Measurements from ENCODE around the gene ZBTB16. TPM values are rescaled to one million over a fixed set of nuclear protein-coding genes. Genes with fewer than 3 reads are reported as not detected.

The ZBTB16 gene
- polyA plus RNA-seq, 3 donors, result 4.1 to 12.3 (median 8.3) TPM

DNA sequence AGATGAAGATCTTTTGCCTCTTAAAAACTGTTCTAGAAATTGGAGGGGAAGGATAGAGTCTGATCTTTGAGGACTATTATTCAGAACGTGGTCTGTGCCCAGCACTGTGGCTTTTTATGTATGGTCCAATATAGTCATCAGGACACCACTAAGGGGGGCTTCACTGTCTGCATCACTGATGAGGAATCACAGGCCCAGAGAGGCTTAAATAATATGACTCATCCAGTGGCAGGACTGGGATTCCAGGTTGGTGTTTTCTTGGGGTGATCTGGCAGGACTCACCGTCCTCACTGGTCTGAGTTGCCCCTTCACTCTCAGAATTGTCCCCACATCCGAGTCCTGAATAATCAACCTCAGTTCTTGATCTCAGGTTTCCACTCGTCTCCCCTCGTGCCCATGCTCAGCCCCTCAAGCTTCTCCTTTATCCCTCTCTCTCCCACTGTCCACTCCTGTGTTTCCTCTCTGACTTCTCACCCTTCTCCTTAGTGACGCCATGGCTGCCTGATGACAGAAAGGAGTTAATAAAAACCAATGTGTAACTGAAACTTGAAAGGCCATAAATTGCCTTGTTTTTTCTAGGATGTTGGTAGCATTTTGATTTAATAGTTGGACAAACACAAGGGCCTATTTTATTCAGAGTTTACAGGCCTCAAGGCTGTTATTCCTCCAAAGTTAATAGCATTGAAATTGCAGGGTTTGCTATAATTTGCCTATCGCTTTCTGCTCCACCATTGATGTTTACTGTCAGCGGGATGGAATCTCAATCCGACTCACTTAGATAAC lies 141.0 kb downstream of the ZBTB16 start:
- Histone ChIP-seq H3K79me2 (ENCODE audit: insufficient read depth, low read length) (no peaks in the 10 kb centered on the region), H3K4me2 (replicated peaks; ENCODE audit: extremely low read depth, low read length, poor library complexity, severe bottlenecking) (no peak overlapping the region), H3K27me3 (ENCODE audit: control insufficient read depth in 2 of 2, insufficient read depth in 2 of 2, low read length in 2 of 2) (no peaks in the 10 kb centered on the region), H3K9ac (ENCODE audit: insufficient read depth, low read length, poor library complexity, severe bottlenecking) (no peak overlapping the region), H3K9me3 (replicated peaks in 1 of 2; ENCODE audit: control insufficient read depth in 1 of 2, insufficient read depth in 1 of 2, low read length in 2 of 2) (no peaks in the 10 kb centered on the region), H3K27ac (ENCODE audit: low read depth in 1 of 2, low read length in 2 of 2) (no peak overlapping the region), H3K4me3 (replicated peaks in 1 of 3; ENCODE audit: low read depth in 2 of 3, low read length in 3 of 3) (no peak overlapping the region), H3K4me1 (ENCODE audit: control insufficient read depth in 1 of 2, insufficient read depth in 2 of 2, low read length in 2 of 2) (no peaks in the 10 kb centered on the region), H3K36me3 (replicated peaks in 1 of 2; ENCODE audit: control insufficient read depth in 1 of 2, insufficient read depth in 2 of 2, low read length in 2 of 2) (no peaks in the 10 kb centered on the region), H4K20me1 (ENCODE audit: insufficient read depth, low read length) (no peaks in the 10 kb centered on the region), H2AFZ (ENCODE audit: insufficient read depth, low read depth, low read length, poor library complexity, severe bottlenecking) (no peak overlapping the region)
- TF ChIP-seq, protein P1, sequence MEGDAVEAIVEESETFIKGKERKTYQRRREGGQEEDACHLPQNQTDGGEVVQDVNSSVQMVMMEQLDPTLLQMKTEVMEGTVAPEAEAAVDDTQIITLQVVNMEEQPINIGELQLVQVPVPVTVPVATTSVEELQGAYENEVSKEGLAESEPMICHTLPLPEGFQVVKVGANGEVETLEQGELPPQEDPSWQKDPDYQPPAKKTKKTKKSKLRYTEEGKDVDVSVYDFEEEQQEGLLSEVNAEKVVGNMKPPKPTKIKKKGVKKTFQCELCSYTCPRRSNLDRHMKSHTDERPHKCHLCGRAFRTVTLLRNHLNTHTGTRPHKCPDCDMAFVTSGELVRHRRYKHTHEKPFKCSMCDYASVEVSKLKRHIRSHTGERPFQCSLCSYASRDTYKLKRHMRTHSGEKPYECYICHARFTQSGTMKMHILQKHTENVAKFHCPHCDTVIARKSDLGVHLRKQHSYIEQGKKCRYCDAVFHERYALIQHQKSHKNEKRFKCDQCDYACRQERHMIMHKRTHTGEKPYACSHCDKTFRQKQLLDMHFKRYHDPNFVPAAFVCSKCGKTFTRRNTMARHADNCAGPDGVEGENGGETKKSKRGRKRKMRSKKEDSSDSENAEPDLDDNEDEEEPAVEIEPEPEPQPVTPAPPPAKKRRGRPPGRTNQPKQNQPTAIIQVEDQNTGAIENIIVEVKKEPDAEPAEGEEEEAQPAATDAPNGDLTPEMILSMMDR (IDR thresholded peaks at IDR 0.05), result no peak
- H3K9me3 Mint-ChIP-seq, result no peaks in the 10 kb centered on the region
- H3K4me3 Mint-ChIP-seq, result no peak overlapping the region
- 92% methylated on average over 3 of the region's 9 CpGs for WGBS (ENCODE audit: insufficient coverage)
- H3K4me1 Mint-ChIP-seq, result peaks cover 2% of the 10 kb centered on the region
- intact Hi-C loops (cut with micrococcal nuclease), result no loop called here
- H3K36me3 Mint-ChIP-seq, result peaks cover 0 to 1% of the 10 kb centered on the region in 2 donors
- no peak for DNase-seq
- H3K27me3 Mint-ChIP-seq (ENCODE audit: low read depth in 3 of 3), result no peaks in the 10 kb centered on the region
- H3K27ac Mint-ChIP-seq, result peak overlapping the region in 1 of 7 donors; percentile 12

GRCh38 chr11:114201219-114201618 lies 141.7 kb downstream of the ZBTB16 start:
- no peaks in the 10 kb centered on the region for H3K9me3 Mint-ChIP-seq
- Histone ChIP-seq H3K9me3 (replicated peaks in 1 of 2; ENCODE audit: control insufficient read depth in 1 of 2, insufficient read depth in 1 of 2, low read length in 2 of 2) (no peaks in the 10 kb centered on the region), H2AFZ (ENCODE audit: insufficient read depth, low read depth, low read length, poor library complexity, severe bottlenecking) (no peak overlapping the region), H4K20me1 (ENCODE audit: insufficient read depth, low read length) (peaks cover 1% of the 10 kb centered on the region), H3K36me3 (replicated peaks in 1 of 2; ENCODE audit: control insufficient read depth in 1 of 2, insufficient read depth in 2 of 2, low read length in 2 of 2) (no peaks in the 10 kb centered on the region), H3K27ac (ENCODE audit: low read depth in 1 of 2, low read length in 2 of 2) (no peak overlapping the region), H3K4me3 (replicated peaks in 1 of 3; ENCODE audit: low read depth in 2 of 3, low read length in 3 of 3) (no peak overlapping the region), H3K27me3 (ENCODE audit: control insufficient read depth in 2 of 2, insufficient read depth in 2 of 2, low read length in 2 of 2) (no peaks in the 10 kb centered on the region), H3K4me1 (ENCODE audit: control insufficient read depth in 1 of 2, insufficient read depth in 2 of 2, low read length in 2 of 2) (no peaks in the 10 kb centered on the region), H3K79me2 (ENCODE audit: insufficient read depth, low read length) (no peaks in the 10 kb centered on the region), H3K4me2 (replicated peaks; ENCODE audit: extremely low read depth, low read length, poor library complexity, severe bottlenecking) (no peak overlapping the region), H3K9ac (ENCODE audit: insufficient read depth, low read length, poor library complexity, severe bottlenecking) (no peak overlapping the region)
- no peaks in the 10 kb centered on the region for H3K27me3 Mint-ChIP-seq (ENCODE audit: low read depth in 3 of 3)
- H3K36me3 Mint-ChIP-seq, result peaks cover 0 to 1% of the 10 kb centered on the region in 2 donors
- intact Hi-C loops (cut with micrococcal nuclease), result no loop called here
- no peak overlapping the region for H3K4me3 Mint-ChIP-seq
- 99% methylated on average over 8 of the region's 8 CpGs for WGBS (ENCODE audit: insufficient coverage)
- peaks cover 2% of the 10 kb centered on the region for H3K4me1 Mint-ChIP-seq
- TF ChIP-seq, protein P1 (IDR thresholded peaks at IDR 0.05), result no peak
- H3K27ac Mint-ChIP-seq, result no peak overlapping the region
- DNase-seq, result no peak
